Measurements from ENCODE around the gene SLC9A9.

SLC9A9 gene

DNA sequence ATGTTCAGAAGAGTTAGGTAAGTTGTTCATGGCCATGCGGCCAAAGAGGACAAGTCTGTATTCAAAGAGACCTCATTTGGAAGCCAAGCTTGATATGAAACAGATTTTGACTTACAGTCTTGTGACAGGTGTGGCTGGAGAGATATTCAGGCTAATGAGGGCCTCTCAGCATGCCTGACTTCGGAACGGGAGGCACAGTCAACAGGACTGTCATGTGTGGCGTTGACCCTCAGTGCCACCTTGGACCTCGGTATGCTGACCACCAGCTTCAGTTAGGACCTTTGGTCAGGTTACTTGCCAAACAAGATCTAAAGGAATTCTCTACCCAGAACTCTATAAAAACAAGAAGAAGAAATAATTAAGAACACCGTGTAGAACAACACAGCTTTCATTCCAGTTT lies 604.6 kb downstream of the SLC9A9 start:
- DNase-seq (ENCODE audit: low spot score), result no peak

DNA sequence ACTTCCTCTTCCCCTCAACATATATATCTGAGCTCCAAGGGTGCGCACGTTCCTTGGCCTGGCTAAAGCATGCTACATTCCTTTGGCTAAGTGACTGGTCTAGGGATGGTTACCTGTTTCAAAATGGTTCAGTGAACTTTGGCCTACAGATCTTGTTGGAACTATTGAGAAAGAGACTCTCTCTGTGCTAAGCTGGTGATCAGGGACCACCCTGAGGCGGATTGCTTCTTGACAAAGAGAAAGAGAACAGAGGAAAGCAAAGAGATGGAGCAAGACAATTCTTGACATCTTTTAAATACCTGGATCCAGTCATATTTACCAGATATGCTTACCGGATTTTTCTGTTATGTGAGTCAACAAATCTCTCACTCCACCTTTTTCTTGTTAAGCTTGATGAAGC lies 605.6 kb downstream of the SLC9A9 start:
- no peak for DNase-seq (ENCODE audit: low spot score)

DNA sequence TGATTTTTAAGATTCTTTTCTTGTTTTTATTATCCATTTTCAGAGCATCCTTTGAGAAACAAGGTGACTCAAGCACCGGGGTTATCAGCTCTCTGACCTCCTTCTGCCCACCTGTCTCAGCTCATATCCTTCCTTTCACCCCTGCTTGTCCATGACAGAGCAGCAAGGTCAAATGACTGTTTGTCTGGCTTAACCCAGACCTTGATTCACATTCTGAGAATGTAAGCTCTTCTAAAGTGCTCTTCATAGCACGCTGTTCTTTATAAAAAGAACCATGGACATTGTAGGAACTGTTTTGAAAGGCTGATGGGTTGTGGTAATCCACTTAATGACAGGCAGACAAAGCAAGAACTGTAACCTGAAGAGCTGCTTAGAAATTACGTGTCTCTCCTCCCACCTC lies 606.2 kb downstream of the SLC9A9 start:
- DNase-seq (ENCODE audit: low spot score), result no peak

DNA sequence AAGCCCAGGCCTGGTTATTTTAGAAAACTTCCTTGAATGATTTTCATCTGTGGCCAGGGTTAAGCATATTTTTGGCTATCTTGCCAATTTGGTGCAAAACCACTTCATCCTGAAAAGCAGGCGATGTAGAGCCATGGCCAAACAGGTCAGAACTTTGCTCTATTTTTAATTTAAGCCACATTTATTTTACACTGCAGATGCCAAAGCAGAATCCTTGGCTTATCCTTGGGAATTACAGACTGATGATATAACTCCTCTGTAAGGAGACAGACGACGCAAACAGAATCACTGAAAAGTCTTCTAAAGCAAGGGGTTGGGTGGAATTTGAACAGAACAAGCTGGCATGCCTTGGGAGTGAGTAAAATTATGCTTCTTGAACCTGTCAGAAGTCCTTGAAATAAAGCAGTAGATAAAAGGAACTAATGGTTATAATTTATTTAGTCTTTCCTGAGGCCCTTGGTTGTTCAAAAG lies 606.8 kb downstream of the SLC9A9 start:
- DNase-seq (ENCODE audit: low spot score), result peak; percentile 71

DNA sequence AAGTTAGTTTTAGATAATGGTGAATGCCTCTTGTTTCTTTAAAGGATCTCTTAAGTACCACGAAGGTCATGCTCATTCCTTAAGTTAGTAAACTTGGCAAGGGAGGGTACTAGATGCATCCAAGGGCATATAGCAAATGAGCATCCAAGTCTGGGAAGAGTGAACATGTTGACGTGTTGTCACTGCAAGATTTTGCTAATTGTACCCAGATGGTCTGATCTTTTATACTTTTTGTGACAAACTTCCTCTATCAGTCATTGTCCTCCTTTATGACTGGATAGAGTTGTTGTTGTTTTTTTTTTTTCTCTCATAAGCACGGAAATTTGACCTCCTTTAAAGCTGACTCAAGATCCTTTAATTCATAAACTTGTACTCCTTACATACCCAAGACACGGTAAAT lies 607.4 kb downstream of the SLC9A9 start:
- DNase-seq (ENCODE audit: low spot score), result no peak

DNA sequence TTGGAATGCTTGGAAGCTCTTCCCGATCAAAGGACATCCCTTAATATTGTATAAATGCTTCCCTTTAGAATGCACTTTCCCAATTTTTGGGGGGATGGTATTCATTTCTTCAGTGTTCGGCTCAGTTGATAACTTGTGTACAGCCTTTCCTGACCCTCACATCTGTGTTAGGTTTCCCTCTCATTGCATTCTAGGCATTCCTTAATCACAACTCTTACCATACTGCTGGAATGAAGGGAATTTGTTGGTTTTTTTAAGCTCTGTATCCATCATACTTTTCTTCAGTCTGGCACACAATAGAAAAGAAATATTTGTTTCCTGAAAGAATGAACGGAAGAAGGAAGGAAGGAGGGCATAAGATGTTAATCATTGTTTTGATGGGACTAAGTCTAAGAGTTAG lies 609.2 kb downstream of the SLC9A9 start:
- DNase-seq (ENCODE audit: low spot score), result peak; percentile 67

GRCh38 chr3:143237077-143237627 lies 611.1 kb downstream of the SLC9A9 start:
- no peak for DNase-seq (ENCODE audit: low spot score)

DNA sequence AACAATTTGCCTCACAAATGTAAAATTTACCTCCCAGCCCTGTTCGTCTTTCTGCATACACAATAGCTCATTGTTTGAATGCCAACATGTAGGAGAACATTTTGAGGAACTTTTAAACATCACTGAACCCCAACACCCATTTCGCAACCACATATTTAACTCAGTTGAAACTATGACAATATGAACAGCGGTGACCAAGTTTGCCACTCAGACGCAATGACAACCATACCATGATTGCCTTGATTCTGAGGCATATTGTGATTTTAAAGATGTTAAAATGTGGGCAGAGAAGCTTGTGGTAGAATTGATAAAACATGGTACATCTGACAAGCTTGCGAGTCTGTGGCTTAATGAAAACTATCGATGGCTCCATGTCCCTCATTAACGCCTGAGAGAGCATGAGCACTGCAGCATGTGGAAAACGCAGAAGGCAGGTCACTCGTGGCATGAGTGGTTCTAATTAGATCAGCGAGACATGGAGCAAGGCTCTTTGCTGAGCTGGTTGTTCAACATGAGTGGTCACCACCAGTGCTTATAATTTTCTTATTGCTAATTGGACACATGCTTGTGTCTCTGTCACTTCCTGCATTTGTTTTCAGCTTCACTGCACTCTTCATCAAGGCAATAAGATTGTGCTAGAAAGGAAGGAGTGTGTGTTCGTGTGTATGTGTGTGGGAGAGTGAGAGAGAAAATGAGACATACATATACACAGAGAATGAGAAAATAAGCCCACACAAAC lies 611.9 kb downstream of the SLC9A9 start:
- DNase-seq (ENCODE audit: low spot score), result no peak

- no peak for DNase-seq (ENCODE audit: low spot score)
These were observed 612.6 kb downstream of the SLC9A9 start for GRCh38 chr3:143235614-143236204.

DNA sequence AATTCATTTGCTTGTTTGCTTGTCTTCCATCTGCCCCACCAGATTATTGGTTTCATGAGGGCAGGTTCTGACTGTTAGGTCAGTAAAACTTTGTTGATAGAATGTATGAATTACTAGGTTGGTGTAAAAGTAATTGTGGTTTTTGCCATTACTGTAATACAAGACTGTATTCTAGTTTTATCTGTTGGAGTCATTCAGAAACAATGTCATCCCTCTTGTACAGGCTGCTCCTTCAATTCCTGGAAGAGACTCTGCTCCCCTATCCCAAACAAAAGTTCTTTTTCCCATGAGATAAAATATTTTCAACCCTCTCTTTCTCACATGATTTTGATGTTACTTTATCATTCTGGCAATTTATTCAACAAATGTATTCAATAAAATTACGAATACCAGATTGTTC lies 613.7 kb downstream of the SLC9A9 start:
- DNase-seq (ENCODE audit: low spot score), result peak; percentile 30

DNA sequence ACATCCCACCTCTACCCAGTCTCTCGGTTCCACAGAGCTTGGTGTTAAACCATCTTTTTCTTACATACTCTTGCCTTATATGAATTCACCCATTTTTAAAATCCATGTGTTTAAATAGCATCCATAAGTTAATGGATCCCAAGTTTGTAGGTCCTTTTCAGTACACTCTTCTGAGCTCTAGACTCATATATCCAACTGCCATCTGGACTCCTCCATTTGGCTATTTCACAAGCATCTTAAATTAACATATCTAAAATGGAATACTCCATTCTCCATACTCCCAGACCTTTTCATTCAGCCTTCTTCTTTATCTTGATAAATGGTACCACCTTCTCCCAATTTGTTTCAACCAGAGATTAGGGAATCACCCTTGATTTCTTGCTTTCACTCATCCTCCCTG lies 615.3 kb downstream of the SLC9A9 start:
- no peak for DNase-seq (ENCODE audit: low spot score)

DNA sequence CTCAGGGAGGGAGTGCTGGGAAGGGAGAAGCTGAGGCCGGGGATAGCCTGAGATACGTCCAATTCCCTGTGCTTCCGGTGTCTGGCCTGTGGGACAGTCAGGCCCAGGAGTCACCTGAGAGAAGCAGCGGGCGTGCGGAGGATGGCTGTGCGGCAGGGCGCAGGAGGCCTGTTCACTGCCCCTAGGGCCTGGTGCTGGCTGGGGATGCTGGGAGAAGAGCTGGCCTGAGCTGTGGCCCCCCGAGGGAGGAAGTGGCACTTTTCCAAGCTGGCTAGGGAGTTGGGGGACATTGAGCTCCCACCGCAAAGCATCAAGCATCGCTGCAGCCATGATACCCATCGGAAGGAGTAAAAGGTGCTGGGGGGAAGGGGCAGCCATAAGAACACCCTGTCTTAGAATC lies 619.9 kb downstream of the SLC9A9 start:
- DNase-seq (ENCODE audit: low spot score), result no peak

- DNase-seq (ENCODE audit: low spot score), result no peak
These were observed 621.5 kb downstream of the SLC9A9 start for GRCh38 chr3:143226678-143227291.

DNA sequence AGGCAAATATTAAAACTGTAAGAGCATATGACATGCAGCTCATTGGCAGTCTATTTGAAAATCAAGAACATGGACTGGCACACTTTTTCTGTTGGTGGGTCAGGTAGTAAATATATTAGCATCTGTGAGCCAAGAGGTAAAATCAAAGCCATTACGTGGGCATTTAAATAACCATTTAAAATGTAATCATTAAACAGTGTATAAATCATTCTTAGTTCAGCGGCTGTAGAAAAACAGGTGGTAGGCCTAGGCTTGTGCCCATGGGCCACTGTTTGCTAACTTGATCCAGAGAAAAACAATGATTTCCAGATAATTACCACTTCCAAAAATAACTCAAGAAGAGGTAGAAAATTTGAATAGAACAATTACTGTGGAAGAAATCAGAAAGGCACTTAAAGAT lies 623.6 kb downstream of the SLC9A9 start:
- no peak for DNase-seq (ENCODE audit: low spot score)

DNA sequence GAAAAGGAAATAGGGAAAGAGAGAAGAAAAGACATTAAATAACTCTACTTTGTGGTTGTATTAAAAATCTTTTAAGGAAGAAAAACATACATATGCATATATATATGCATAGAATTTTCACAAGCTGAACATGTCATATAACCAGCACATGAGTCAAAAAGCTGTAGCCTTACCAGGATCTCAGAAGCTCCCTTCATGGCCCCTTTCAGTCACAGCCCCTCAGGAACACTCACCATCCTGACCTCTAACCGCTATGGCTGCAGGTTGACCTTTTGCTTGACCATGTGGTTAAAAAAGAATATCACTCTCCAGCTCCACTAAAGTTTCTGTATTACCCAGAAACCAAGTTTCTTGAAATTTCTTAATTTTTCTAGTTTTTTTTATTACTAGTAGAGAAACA lies 625.3 kb downstream of the SLC9A9 start:
- DNase-seq (ENCODE audit: low spot score), result no peak

GRCh38 chr3:143222505-143222904 lies 625.8 kb downstream of the SLC9A9 start:
- no peak for DNase-seq (ENCODE audit: low spot score)

DNA sequence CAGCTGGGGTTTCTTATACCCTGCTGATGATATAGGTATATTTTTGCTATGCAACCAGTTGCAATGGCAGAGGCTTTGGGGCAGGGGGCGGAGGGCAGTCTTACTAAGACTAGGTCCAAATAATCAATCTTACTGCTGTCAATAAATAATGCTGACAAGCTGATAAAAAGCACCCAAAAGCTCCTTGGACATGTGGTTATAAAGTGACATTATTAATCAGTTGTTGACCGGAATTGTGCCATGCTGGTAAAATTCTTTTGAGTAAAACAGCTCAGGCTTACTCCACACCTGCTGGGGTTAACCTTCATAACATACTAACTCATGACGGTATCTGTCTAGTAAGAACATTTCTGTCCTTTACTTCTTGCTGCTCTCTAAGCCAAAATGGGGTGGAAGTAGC lies 626.8 kb downstream of the SLC9A9 start:
- no peak for DNase-seq (ENCODE audit: low spot score)

DNA sequence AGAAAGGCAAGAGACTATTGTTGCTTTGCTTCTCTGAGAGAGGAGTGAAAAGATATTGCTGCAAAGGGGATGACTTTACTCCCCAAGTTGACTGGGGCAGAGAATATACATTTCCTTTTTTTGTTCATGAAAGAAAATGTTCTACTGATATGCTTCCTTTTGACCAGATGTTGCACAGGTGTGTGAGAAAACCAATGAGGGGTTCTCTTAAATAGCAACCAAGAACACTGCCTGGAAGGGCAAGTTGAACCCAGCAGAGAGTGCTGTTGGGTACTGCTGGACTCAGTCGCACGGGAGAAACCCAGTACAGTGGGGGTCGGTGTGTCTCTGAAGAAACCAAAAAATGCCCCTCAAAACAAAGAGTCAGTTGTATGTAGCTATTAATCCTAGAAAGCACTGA lies 627.5 kb downstream of the SLC9A9 start:
- no peak for DNase-seq (ENCODE audit: low spot score)

- no peak for DNase-seq (ENCODE audit: low spot score)
These were observed 630.0 kb downstream of the SLC9A9 start for GRCh38 chr3:143218166-143218835.

- no peak for DNase-seq (ENCODE audit: low spot score)
These were observed 631.0 kb downstream of the SLC9A9 start for GRCh38 chr3:143217283-143217682.

DNA sequence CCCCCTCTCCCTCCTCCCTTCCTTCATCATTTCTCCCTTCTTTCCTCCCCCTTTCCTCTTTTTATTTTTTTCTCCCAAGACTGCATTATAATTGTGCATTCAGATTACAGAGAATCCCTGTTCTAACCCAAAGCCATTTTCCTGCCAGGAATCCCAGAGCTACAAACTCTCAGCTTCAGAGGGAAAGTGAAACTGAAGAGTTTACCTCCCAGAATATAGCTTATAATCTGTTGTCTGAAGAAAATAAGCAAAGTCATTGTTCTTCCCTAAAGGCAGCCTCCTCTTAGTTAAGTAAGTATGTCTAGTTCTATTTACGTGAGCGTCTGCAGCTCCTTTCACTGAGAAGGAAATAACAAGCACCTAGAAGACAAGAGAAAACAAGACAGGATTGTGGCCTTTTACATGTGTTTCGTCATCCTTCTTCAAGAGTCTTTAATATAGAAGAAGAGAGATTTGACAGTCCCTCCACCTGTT lies 631.5 kb downstream of the SLC9A9 start:
- DNase-seq (ENCODE audit: low spot score), result no peak

Data from GM03348 (cell line).